GM21825 (cell line): ENCODE data around the gene NXPE2.

Source experiments
- ATAC-seq: cut with Tn5 transposase; IDR thresholded peaks from one replicate; pipeline ENCODE4 v1.9.1; 2021; ENCODE audit warnings: mild to moderate bottlenecking, moderate library complexity; ENCODE audit not compliant: unreplicated experiment

NXPE2 gene

DNA sequence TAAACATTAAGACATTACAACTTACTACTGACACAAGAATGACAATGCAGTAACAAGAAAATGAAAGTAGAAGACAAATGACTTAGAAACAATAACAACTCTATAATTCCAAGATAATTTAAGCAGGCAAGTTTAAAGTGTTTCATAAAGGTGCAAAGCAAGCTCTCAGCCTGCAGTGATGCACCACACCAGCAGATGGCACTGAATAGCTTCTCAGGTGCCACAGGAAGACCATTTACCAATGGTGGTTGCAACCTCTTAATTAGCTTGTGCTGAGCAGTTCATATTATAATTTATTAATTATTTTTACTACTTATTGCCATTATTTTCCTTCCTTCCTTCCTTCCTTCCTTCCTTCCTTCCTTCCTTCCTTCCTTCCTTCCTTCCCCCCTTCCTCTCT, 60.6 kb downstream of the NXPE2 start:
- ATAC-seq: no peak

DNA sequence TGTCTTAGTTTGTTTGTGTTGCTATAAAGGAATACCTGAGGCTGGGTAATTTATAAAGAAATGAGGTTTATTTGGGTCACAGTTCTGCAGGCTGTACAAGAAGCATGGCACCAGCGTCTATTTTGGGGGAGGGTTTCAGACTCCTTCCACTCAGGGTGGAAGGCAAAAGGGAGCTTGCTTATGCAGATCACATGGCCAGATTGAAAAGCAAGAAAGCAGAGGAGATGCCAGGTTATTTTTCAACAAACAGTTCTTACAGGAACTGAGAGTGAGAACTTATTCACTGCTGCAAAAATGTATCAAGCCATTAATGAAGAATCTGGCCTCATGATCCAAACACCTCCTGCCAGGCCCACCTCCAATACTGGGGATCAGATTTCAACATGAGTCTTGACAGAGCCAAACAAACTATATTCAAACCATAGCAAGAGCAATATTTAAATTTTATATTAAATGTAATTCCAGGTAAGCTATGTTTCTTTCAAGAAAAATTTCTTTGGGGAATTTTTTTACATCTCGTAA, 66.9 kb downstream of the NXPE2 start:
- ATAC-seq: no peak

DNA sequence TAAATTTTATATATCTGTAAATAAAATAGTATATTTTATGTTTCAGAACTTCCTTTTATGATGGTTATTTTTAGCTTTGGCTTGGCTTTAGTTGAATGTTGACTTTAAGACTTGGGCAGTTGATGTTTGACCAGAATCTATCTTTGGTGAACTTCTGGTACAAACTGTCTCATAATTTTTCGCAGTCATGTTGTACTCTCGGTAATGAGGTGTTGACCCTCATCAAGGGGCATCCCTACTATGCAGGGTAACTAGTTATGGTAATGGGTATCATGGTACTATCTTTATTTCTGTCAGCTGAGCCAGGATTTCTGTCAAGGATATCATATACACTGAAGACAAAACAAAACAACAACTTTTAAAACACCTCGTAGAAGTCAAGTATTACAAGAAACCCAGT, 67.7 kb downstream of the NXPE2 start:
- ATAC-seq: no peak
